AG10803 (cell line): Measurements from ENCODE around the gene RNU5D-1.
"Not testable (repeated sequence)": the region's sequence is repeated elsewhere in the genome, so short reads cannot be mapped to it uniquely, and the experiment has no call there.

Source experiments
- DNase-seq: peaks from one replicate; pipeline ENCODE4 v3.0.0; 2010; ENCODE audit warnings: low read depth
- H3K4me3 ChIP-seq: 2 replicates; pipeline ENCODE4 v1.5.1; 2011; ENCODE audit warnings: mild to moderate bottlenecking, low read length, control low read depth
- CTCF ChIP-seq: conservative IDR thresholded peaks from 2 replicates; pipeline ENCODE4 v1.5.1; 2011; ENCODE audit warnings: mild to moderate bottlenecking, low read length, control low read depth, inconsistent platforms

Gene RNU5D-1

GRCh38 chr1:44775930-44776729 is 45.2 kb upstream of the RNU5D-1 start:
- DNase-seq: peak; percentile 17
- TF ChIP-seq CTCF: no peak

GRCh38 chr1:44775078-44775929 is 44.3 kb upstream of the RNU5D-1 start, which contains the start of gene RPS8:
TSS of gene RPS8 (plus strand) at chr1:44775540. CDS start at chr1:44775597, 57 bp downstream.
- peak; percentile 92 for DNase-seq
- no peak for TF ChIP-seq CTCF
- H3K4me3 ChIP-seq: peak within 1 kb of the TSS; percentile 91

More at GRCh38 chr1:44775930-44776729, 45.2 kb upstream of the RNU5D-1 start:
- H3K4me3 ChIP-seq: peak overlapping the region; percentile 91

- not testable (repeated sequence) for H3K4me3 ChIP-seq, DNase-seq
Observed at GRCh38 chr1:44766421-44766820, 35.5 kb upstream of the RNU5D-1 start.

DNA sequence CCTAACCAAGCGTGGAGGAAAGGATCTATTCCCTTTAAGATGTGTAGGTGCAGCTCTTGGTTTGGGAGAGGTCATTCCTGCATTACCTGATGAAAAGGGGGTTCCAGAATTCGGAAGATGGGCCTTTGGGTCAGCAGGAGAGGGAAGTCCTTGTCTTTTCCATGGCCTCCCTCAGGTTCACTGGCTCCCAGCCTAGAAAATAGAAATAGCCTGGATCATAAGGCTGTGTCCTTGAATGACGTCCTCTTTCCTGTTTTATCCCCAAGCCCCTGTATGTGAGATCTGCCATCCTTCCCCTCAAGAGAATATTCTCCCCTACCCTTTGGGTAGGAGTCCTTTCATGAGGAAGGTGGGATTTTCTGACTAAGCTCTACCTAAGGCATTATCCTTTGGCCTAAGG is 29.9 kb upstream of the RNU5D-1 start:
- TF ChIP-seq CTCF: no peak
- DNase-seq: no peak

GRCh38 chr1:44759077-44759476 is 28.1 kb upstream of the RNU5D-1 start:
- no peak for DNase-seq
- no peak overlapping the region for H3K4me3 ChIP-seq
- no peak for TF ChIP-seq CTCF

More for the DNA sequence above, 29.9 kb upstream of the RNU5D-1 start:
- H3K4me3 ChIP-seq: no peak overlapping the region

DNA sequence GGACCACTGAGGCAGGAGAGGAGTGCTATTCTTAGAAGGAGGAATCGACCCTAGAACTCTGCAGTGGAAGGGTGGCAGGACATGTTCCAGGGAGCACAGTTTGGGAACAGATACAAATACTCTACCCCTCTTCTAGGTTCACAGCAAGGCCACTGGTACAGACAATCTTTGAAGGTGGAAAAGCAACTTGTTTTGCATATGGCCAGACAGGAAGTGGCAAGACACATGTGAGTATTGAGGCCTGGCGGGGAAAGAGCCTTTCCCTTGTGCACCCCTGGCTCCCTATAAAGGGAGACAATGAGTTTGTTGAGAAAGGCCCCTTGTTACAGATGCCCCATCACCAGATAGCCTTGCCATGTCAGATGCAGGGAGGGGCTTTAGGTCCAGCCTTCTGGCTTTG is 26.4 kb upstream of the RNU5D-1 start:
- no peak for DNase-seq
- H3K4me3 ChIP-seq: no peak overlapping the region
- no peak for TF ChIP-seq CTCF

GRCh38 chr1:44747878-44748277 is 16.9 kb upstream of the RNU5D-1 start:
- no peak for TF ChIP-seq CTCF
- no peak overlapping the region for H3K4me3 ChIP-seq
- no peak for DNase-seq
